ENCODE results near the gene USP8. TPM values are rescaled to one million over a fixed set of nuclear protein-coding genes. Genes with fewer than 3 reads are reported as not detected.

Gene USP8
- total and polyA plus RNA-seq, 10 of the 15 experiments (the other 5 are each of a cell fraction or from before 2014, with no cell fraction given), result 25.2 to 51.7 (median 36.1) TPM

DNA sequence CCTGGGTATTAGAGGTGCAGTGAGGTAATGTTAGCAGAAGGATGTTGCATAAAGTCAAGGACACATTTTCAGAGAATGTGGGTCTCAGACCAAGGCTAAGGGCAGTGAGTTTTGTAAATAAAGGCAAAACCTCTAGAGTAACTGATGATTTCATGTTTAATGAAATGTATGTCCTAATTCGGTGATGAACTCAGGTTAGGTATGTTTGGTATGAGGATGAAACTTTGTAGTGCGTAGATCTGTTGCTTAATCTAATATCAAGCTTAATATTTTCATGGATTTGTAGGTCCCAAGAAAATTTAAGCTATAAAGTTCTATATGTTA lies 118.6 kb downstream of the USP8 start (continued):
- TF ChIP-seq, protein P1, sequence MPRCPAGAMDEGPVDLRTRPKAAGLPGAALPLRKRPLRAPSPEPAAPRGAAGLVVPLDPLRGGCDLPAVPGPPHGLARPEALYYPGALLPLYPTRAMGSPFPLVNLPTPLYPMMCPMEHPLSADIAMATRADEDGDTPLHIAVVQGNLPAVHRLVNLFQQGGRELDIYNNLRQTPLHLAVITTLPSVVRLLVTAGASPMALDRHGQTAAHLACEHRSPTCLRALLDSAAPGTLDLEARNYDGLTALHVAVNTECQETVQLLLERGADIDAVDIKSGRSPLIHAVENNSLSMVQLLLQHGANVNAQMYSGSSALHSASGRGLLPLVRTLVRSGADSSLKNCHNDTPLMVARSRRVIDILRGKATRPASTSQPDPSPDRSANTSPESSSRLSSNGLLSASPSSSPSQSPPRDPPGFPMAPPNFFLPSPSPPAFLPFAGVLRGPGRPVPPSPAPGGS (IDR thresholded peaks at IDR 0.05; ENCODE audit: borderline replicate concordance, insufficient read depth, low read depth, low read length, poor library complexity, severe bottlenecking), result no peak
- TF ChIP-seq, protein P2, sequence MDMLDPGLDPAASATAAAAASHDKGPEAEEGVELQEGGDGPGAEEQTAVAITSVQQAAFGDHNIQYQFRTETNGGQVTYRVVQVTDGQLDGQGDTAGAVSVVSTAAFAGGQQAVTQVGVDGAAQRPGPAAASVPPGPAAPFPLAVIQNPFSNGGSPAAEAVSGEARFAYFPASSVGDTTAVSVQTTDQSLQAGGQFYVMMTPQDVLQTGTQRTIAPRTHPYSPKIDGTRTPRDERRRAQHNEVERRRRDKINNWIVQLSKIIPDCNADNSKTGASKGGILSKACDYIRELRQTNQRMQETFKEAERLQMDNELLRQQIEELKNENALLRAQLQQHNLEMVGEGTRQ (IDR thresholded peaks at IDR 0.05; ENCODE audit: borderline replicate concordance, low read depth, low read length), result no peak
- TF ChIP-seq ZNF207 (IDR thresholded peaks at IDR 0.05; ENCODE audit: borderline replicate concordance), result no peak
- no peak for TF ChIP-seq NFXL1 (IDR thresholded peaks at IDR 0.05; ENCODE audit: borderline replicate concordance)
- TF ChIP-seq HDAC6 (IDR thresholded peaks at IDR 0.05; ENCODE audit: unreplicated experiment), result no peak
- TF ChIP-seq CHD4 (IDR thresholded peaks at IDR 0.05), result no peak
- no peak for TF ChIP-seq LARP7 (IDR thresholded peaks at IDR 0.05)
- no peak for TF ChIP-seq RUNX3 (IDR thresholded peaks at IDR 0.05; ENCODE audit: low read length)
- no peak for TF ChIP-seq KDM1A (IDR thresholded peaks at IDR 0.05; ENCODE audit: borderline replicate concordance)

DNA sequence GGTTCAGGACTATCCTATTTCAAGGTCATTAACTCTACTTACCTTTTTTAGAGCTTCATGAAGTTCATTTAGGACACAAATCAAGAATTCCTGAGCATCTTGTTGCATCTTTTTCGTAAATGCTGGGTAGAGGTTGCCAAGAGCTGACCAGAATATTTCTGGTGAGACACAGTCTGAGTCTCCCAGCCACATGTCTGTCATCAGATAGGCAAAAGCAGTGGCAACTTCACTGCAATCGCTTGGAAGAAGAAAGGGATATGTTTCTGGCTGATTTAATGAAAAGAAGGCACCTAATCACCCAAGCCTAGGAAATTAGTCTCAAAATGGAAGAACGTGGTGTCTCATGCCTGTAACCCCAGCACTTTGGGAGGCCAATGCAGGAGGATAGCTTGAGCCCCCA lies 119.4 kb downstream of the USP8 start:
- 66% methylated on average over 3 of the region's 3 CpGs for WGBS (ENCODE audit: insufficient coverage, insufficient replicate concordance, low lambda C conversion rate, missing lambda C conversion rate)
- DNase-seq (ENCODE audit: low read depth, low spot score), result no peak
- no peaks in the 10 kb centered on the region for H3K79me2 ChIP-seq (ENCODE audit: control insufficient read depth, insufficient read depth, low read length)
- no peak for FAIRE-seq
- H3K27ac ChIP-seq (ENCODE audit: control insufficient read depth, insufficient read depth), result no peak overlapping the region
- TF ChIP-seq STAT3 (IDR thresholded peaks at IDR 0.05; ENCODE audit: low read depth, low read length), result no peak
- no peak for TF ChIP-seq BHLHE40 (IDR thresholded peaks at IDR 0.05; ENCODE audit: borderline replicate concordance in 1 of 2, low read depth in 2 of 2, low read length in 1 of 2)
- H3K36me3 ChIP-seq (ENCODE audit: control insufficient read depth in 2 of 2, insufficient read depth in 2 of 2, low read length in 1 of 2), result no peaks in the 10 kb centered on the region
- in situ Hi-C loops (cut with MboI) (no loop called here), intact Hi-C loops (cut with micrococcal nuclease; ENCODE audit: unreplicated experiment) (no loop called here)
- no peak overlapping the region for H3K9ac ChIP-seq (ENCODE audit: control insufficient read depth, insufficient read depth, low read length)
- ATAC-seq, result no peak
- no peak overlapping the region for H2AFZ ChIP-seq (ENCODE audit: control insufficient read depth, low read depth, low read length)
- ChIA-PET POLR2A (interaction anchor here (0.6 kb wide), 1 partner anchor 143 kb away, joined by 7 read pairs; no protein-coding TSS in a partner anchor), SMC1A (ENCODE audit: uncharacterized antibody, unreplicated experiment) (interaction anchor here (0.9 to 1.1 kb wide), 3 partner anchors 12 to 23 kb away, joined by 3 to 4 read pairs (median 3); no protein-coding TSS in a partner anchor), RAD21 (ENCODE audit: unreplicated experiment) (no interaction called here), CTCF (interaction anchor here (0.6 to 1.4 kb wide), 2 partner anchors 13 to 331 kb away, joined by 3 read pairs; no protein-coding TSS in a partner anchor)
- BruUV-seq (replicated peaks), result no TSS peak
- H4K20me1 ChIP-seq (ENCODE audit: control insufficient read depth, insufficient read depth), result no peaks in the 10 kb centered on the region
- no peaks in the 10 kb centered on the region for H3K9me3 ChIP-seq (replicated peaks; ENCODE audit: control insufficient read depth, insufficient read depth, low read length)
- H3K4me3 ChIP-seq, result no peak overlapping the region
- H3K27me3 ChIP-seq (replicated peaks in 1 of 2; ENCODE audit: control insufficient read depth in 2 of 2, insufficient read depth in 2 of 2, low read length in 1 of 2), result no peaks in the 10 kb centered on the region
- H3K4me2 ChIP-seq (ENCODE audit: control insufficient read depth, insufficient read depth), result no peak overlapping the region
- H3K4me1 ChIP-seq (ENCODE audit: control insufficient read depth, insufficient read depth, low read length), result peaks cover 7% of the 10 kb centered on the region

Measured in GM12878 (cell line).